SH-SY5Y (cell line): ENCODE data around the gene STX16.

Experiments
- GATA2 ChIP-seq: IDR thresholded peaks from 2 replicates; pipeline ENCODE4 v1.6.1; 2011; ENCODE audit warnings: mild to moderate bottlenecking, low read depth, low read length
- GATA3 ChIP-seq: IDR thresholded peaks from 2 replicates; pipeline ENCODE4 v1.6.1; 2011; ENCODE audit warnings: low read depth, mild to moderate bottlenecking, low read length, moderate library complexity

DNA sequence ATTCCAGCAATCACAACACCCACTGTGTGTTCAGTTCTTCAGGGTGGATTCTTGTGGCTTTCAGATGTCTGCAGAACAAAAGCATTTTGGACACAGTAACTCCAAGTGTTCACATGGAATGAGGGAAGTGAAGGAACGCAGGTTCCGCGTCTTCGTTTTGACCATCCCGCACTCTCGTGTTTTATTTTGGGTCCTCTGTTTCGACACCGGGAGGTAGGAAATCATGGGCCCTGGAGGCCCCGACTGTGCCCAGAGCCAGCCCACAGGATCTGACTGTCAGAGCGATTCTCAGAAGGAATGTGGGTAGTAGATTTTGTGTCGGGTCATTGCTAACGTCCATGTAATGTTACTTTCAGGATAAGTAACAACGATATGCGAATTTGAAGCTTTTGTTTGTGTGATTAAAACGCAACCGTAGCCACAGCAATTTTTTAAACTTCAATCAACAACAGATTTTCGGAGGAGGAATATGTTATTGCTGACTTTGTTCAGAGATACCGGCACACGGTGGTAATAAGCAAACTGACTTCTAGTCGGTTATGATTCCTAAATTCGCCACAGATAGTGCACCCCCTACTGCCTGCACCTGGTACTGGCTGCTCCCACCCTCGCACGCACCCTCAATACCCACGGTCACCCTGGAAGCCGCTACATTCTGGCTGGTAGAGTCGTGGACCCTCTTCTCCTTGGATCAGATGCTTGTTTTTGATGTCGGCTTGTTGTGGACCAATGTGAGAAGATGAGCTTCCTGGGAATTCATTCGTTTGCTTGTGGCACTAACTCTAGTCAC, 52.0 kb downstream of the STX16 start:
- TF ChIP-seq GATA3: no peak
- no peak for TF ChIP-seq GATA2
